Left lung (tissue), 10 donors: ENCODE results near the gene EXT2. TPM values are rescaled to one million over a fixed set of nuclear protein-coding genes. Genes with fewer than 3 reads are reported as not detected.

Experiments
- ATAC-seq: fragments of 200-7000 bp; cut with Tn5 transposase; one replicate; pipeline ENCODE4 v1.9.1; 2020; ENCODE audit warnings: moderate library complexity
- DNase-seq, 4 donors: peaks; one replicate each; pipeline ENCODE4 v3.0.0-alpha.2; 2013 to 2020
- H3K27ac ChIP-seq, 2 donors: fragments of 200-600 bp; sonication (generic) in 1 of 2; one replicate each; pipeline versions ENCODE4 v1.5.0 to v1.8.0; 2020 to 2021
- H3K27me3 ChIP-seq, 2 donors: fragments of 200-600 bp; sonication (generic) in 1 of 2; one replicate each; pipeline versions ENCODE4 v1.5.0 to v1.8.0; 2020 to 2021
- H3K36me3 ChIP-seq, 2 donors: fragments of 200-600 bp; sonication (generic) in 1 of 2; one replicate each; pipeline versions ENCODE4 v1.5.0 to v1.8.0; 2020 to 2021
- H3K4me1 ChIP-seq, 2 donors: fragments of 200-600 bp; one replicate each; pipeline ENCODE4 v1.8.0; 2021
- H3K4me3 ChIP-seq, 2 donors: fragments of 200-600 bp; sonication (generic) in 1 of 2; one replicate each; pipeline versions ENCODE4 v1.5.0 to v1.8.0; 2020 to 2021; ENCODE audit warnings: mild to moderate bottlenecking in 1 of 2
- H3K9me3 ChIP-seq, 2 donors: fragments of 200-600 bp; sonication (generic) in 1 of 2; one replicate each; pipeline versions ENCODE4 v1.5.0 to v1.8.0; 2020 to 2021
- intact Hi-C, 2 donors: fragments of 100-400 bp; cut with DNase I; formaldehyde crosslinking; loops; one replicate each; pipeline versions ENCODE4 v1.11.2 to v1.14.2; 2022
- polyA plus RNA-seq, 6 donors: library from polyadenylated mRNA; unstranded; fragments of 120-200 nt; gene quantifications; one replicate each; pipeline ENCODE4 v1.2.1, GENCODE V29; 2013; ENCODE audit not compliant: insufficient read length in 6 of 6
- total RNA-seq, 2 donors: library from RNA; stranded (reverse); fragmentation: NEBNext Ultra II Directional; extraction: Animal tissue kit (Norgen Biotek cat#: 25700); gene quantifications; one replicate each; pipeline ENCODE4 v1.2.1, GENCODE V29; 2021
- TF ChIP-seq, protein P1 (sequence below), 2 donors: fragments of 200-600 bp; sonication (generic) in 1 of 2; IDR thresholded peaks; one replicate each; pipeline versions ENCODE4 v1.5.0 to v1.8.0; 2021; ENCODE audit warnings: antibody characterized with exemption in 2 of 2
- donor health status: DM: no; HTN: yes; CAD: no.
- donor health status: DM: no; HTN: no; CAD: no.

Gene EXT2
- total and polyA plus RNA-seq, 8 donors = 56.4 to 85.0 (median 76.8) TPM

DNA sequence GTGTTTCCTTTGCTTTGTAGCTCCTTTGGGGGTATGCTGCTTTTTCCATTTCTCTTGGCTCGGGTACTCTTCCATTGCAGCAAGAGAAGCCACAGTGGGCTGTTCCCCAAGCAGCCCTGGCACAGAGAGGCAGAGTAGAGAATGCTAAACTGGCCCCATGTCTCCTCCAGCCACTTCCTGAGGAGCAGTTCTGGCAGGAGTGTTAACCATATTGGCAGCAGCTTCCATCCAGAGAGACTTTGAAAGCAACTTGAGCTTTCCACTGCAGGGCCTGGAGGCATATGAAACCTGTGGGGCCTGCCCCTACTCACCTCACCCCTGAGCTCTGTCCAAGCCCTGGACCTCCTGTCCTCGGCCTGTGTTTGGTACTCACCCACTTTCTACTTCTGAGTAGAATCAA is 152.6 kb downstream of the EXT2 start:
- Histone ChIP-seq H3K4me1 (peaks cover 0 to 8% of the 10 kb centered on the region in 2 donors), H3K9me3 (peaks cover 0 to 18% of the 10 kb centered on the region in 2 donors), H3K27me3 (no peaks in the 10 kb centered on the region), H3K27ac (no peak overlapping the region), H3K36me3 (peaks cover 0 to 20% of the 10 kb centered on the region in 2 donors), H3K4me3 (no peak overlapping the region)
- intact Hi-C loops = no loop called here
- ATAC-seq = no peak
- no peak for DNase-seq
- TF ChIP-seq, protein P1, sequence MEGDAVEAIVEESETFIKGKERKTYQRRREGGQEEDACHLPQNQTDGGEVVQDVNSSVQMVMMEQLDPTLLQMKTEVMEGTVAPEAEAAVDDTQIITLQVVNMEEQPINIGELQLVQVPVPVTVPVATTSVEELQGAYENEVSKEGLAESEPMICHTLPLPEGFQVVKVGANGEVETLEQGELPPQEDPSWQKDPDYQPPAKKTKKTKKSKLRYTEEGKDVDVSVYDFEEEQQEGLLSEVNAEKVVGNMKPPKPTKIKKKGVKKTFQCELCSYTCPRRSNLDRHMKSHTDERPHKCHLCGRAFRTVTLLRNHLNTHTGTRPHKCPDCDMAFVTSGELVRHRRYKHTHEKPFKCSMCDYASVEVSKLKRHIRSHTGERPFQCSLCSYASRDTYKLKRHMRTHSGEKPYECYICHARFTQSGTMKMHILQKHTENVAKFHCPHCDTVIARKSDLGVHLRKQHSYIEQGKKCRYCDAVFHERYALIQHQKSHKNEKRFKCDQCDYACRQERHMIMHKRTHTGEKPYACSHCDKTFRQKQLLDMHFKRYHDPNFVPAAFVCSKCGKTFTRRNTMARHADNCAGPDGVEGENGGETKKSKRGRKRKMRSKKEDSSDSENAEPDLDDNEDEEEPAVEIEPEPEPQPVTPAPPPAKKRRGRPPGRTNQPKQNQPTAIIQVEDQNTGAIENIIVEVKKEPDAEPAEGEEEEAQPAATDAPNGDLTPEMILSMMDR (IDR thresholded peaks at IDR 0.05) = no peak

DNA sequence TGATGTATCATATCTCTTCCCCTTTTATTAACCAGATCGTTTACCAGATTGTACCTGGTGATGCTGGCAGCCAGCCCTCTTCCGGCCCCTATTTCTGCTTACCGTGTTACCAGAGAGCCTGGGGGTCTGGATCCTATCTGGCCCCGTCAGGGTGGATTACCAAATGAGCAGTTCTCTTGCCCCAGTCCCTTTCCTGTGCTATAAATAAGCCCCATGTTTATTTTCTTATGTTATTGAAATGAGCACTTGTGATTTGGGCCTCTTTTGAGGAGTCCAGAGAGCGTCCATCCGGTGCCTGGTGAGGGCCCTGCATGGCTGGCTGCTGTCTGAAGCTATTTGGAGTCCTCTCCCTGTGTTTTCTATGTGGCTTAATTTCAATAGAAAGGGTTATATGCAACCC is 154.9 kb downstream of the EXT2 start:
- Histone ChIP-seq H3K4me1 (no peaks in the 10 kb centered on the region), H3K36me3 (peaks cover 0 to 12% of the 10 kb centered on the region in 2 donors), H3K9me3 (peaks cover 0 to 24% of the 10 kb centered on the region in 2 donors), H3K27me3 (no peaks in the 10 kb centered on the region), H3K4me3 (no peak overlapping the region), H3K27ac (no peak overlapping the region)
- TF ChIP-seq, protein P1 (IDR thresholded peaks at IDR 0.05) = no peak
- intact Hi-C loops = no loop called here
- DNase-seq (no peak), ATAC-seq (no peak)

DNA sequence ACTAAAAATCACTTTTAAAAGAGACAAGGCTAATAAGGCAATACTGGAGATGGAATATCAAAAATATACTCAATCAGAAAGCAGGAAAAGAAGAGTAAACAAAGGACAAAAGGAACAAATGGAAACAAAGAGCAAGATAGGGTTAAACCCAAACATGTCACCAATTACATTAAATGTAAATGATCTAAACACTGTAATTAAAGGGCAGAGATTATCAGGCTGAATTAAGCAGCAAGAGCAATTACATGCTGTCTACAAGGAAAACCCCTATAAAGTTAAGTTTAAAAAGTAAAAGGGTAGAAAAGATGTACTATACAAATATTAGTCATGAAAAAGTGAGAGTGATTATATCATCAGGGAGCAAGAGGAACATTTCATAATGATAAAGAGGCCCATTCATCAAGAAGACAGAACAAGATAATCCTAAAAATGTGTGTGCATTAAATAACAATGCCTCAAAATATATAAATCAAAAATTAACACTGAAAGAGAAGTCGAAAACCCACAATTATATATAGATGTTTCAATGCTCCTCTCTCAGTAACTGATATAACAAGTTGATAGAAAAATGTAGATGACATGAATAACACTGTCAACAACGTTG is 157.6 kb downstream of the EXT2 start:
- Histone ChIP-seq H3K27ac (no peak overlapping the region), H3K4me3 (no peak overlapping the region), H3K9me3 (peaks cover 0 to 24% of the 10 kb centered on the region in 2 donors), H3K4me1 (no peaks in the 10 kb centered on the region), H3K27me3 (no peaks in the 10 kb centered on the region), H3K36me3 (peaks cover 0 to 8% of the 10 kb centered on the region in 2 donors)
- TF ChIP-seq, protein P1 (IDR thresholded peaks at IDR 0.05) = no peak
- intact Hi-C loops = no loop called here
- no peak for DNase-seq
- ATAC-seq = no peak

DNA sequence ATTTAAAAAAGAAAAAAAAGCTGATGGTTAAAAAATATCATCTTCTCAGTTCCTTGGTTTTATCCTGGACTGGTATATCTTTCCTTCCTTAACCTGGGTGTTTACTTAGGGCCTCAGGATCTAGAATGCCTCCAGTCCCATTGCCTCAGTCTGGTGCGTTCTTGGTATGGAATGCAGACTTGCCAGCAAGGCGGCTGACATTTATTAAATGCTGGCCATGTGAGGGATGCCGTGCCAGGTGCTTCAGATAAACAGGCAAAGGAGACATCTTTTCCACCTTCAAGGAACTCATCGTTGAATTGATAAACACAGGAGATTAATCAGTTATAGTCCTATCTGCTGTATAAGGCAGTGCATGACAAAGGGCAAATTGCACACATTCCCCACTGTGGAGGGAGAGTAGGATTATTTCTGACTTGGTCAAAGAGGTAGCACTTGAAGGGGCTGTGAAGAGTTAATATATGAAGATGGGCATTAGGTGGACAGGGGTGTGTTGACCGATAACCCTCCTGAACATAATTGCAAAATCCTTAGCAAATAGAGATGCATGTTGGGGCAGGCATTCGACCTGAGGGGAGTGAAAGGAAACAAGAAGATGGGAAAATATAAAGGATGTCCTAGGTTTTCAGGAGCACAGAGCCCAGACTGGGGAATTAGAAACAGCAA is 160.1 kb downstream of the EXT2 start:
- intact Hi-C loops = no loop called here
- peaks cover 0 to under 1% of the 10 kb centered on the region in 2 donors for H3K36me3 ChIP-seq
- peaks cover 0 to 24% of the 10 kb centered on the region in 2 donors for H3K9me3 ChIP-seq
- ATAC-seq (no peak), DNase-seq (no peak)
- TF ChIP-seq, protein P1 (IDR thresholded peaks at IDR 0.05) = no peak
- no peaks in the 10 kb centered on the region for H3K27me3 ChIP-seq
- no peak overlapping the region for H3K4me3 ChIP-seq
- no peaks in the 10 kb centered on the region for H3K4me1 ChIP-seq
- H3K27ac ChIP-seq = no peak overlapping the region

DNA sequence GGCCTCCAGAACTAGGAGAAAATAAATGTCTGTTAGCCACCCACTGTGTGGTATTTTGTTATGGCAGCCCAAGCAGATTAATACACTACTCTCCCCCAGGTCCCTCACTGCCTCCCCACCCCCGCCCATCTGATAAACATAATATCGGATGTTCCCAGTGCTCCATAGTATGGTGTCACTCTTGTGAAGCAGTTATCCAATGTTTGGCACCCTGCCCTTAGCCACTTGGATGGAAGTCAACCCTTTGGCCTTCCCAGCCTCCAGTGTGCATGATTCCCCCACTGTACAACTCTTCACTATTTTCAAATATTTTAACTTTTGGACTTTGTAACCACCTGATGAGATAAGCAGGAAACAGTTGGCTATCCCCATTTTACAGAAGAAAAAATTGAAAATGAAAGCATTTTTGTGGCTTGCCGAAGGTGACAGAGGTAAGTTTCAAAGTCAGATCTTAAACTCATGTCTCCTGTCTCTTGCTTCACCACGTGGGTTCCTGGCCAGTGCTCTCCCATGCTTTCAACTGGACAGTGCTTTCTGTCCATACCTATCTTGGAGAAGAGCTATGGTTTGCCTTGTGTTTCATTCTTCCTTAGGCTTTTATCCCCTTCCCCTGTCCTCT is 161.3 kb downstream of the EXT2 start:
- Histone ChIP-seq H3K4me3 (no peak overlapping the region), H3K36me3 (no peaks in the 10 kb centered on the region), H3K9me3 (peaks cover 0 to 19% of the 10 kb centered on the region in 2 donors), H3K27me3 (no peaks in the 10 kb centered on the region), H3K27ac (no peak overlapping the region), H3K4me1 (no peaks in the 10 kb centered on the region)
- TF ChIP-seq, protein P1 (IDR thresholded peaks at IDR 0.05) = no peak
- no peak for ATAC-seq
- peak in 1 of 4 donors; percentile 10 for DNase-seq
- intact Hi-C loops = no loop called here
